HUES48 (cell line): Measurements from ENCODE around the gene RPS5.

Source experiments
- H3K27ac ChIP-seq: one replicate; pipeline ENCODE4 v1.7.0; 2013; ENCODE audit warnings: low read depth, low read length, inconsistent platforms
- H3K27me3 ChIP-seq: 2 replicates; pipeline ENCODE4 v1.6.1; 2013; ENCODE audit warnings: mild to moderate bottlenecking, low read length; ENCODE audit not compliant: control insufficient read depth, insufficient read depth
- H3K36me3 ChIP-seq: 2 replicates; pipeline ENCODE4 v1.6.1; 2013; ENCODE audit warnings: low read length; ENCODE audit not compliant: control insufficient read depth, insufficient read depth
- H3K4me1 ChIP-seq: 2 replicates; pipeline ENCODE4 v1.6.1; 2013; ENCODE audit warnings: mild to moderate bottlenecking, low read length; ENCODE audit not compliant: control insufficient read depth, insufficient read depth
- H3K4me3 ChIP-seq: 2 replicates; pipeline ENCODE4 v1.5.1; 2013; ENCODE audit warnings: mild to moderate bottlenecking, low read depth, low read length
- H3K9ac ChIP-seq: 2 replicates; pipeline ENCODE4 v1.6.1; 2013; ENCODE audit warnings: mild to moderate bottlenecking, low read depth, low read length, moderate library complexity
- H3K9me3 ChIP-seq: 2 replicates; pipeline ENCODE4 v1.6.1; 2013; ENCODE audit warnings: low read length; ENCODE audit not compliant: control insufficient read depth, insufficient read depth

RPS5 gene

DNA sequence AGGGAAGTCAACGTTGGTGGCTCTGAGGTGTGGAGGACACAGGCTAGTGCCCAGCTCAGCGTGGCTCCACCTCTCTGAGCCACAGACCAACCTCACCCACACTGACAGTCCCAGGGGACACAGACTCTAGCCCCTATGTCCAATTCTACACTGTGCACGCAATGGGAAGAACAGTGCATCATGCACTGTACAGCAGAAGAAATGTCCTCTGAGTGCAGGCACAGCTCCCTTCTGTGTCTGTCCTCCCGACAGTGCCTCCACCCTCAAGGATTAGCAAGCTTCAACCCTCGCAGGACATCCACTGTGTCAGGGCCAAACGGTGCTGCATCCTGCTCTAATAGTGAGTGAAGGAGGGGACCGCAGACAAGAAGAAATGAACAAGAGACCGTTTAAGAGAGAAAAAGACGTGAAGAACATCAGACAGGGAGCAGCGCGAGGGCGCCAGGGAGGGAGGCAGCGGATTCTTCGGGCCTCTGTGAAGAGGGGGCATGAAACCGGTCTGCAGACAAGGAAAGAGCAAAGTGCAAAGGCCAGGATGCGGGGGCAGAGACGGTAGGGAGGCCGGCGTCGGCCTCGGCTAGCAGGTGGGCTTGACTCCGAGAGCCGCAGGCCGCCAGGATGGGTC, 6.9 kb upstream of the RPS5 start:
- Histone ChIP-seq H3K9ac (peak overlapping the region; percentile 74; the same call in 1 of the 2 replicates), H3K27ac (peak overlapping the region; percentile 93), H3K4me3 (peak overlapping the region; percentile 80), H3K9me3 (no peaks in the 10 kb centered on the region), H3K4me1 (no peaks in the 10 kb centered on the region), H3K27me3 (no peaks in the 10 kb centered on the region), H3K36me3 (no peaks in the 10 kb centered on the region)

DNA sequence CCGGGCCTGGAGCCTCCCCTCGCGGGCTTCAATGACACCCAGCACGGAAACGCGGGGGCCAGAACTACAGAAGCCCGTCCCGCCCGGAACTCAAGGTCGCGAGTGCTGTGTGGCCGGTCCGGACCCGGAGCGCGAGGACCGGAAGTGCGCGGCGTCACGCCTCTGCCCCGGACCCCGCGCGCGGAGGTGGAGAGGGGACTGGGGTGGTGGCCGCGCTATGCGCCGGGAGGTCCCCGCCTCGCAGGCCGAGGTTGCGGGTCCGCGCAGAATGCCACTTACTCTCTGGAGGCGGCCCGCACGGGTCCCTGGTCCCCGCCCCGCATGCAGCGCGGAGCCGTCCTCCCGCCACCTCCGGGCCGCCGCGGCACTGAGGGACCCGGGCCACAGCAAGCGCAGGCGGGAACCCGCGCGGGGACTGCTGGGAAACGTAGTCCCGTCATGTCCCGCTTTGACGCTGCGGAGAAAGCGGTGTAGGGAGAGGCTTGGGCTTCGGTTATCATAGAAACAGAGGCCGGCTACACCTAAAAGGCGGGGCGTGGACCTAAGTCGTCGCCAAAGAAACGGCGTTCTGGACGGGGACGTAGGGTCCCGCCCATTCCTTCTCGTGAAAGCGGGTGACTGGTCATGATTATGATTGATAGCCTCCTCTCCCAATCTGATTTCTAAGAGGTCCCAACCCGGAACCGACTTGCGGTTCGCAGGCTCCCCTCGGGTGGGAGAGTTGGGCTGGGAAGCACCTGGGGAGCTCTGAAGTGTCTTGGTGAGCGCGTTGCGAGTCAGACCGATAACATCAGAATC, 6.2 kb upstream of the RPS5 start, which contains the start of gene ZNF837:
Gene ZNF837, minus strand, starts transcription at position 369 of the 798 bp plus-strand sequence. CDS start 11,698 bp downstream, outside the sequence.
- Histone ChIP-seq H3K27ac (peak within 1 kb of the TSS; percentile 93), H3K36me3 (no peaks in the 10 kb centered on the region), H3K27me3 (no peaks in the 10 kb centered on the region), H3K4me3 (peak within 1 kb of the TSS; percentile 80), H3K9ac (peak within 1 kb of the TSS; percentile 74), H3K9me3 (no peaks in the 10 kb centered on the region), H3K4me1 (peaks cover 6% of the 10 kb centered on the region)

DNA sequence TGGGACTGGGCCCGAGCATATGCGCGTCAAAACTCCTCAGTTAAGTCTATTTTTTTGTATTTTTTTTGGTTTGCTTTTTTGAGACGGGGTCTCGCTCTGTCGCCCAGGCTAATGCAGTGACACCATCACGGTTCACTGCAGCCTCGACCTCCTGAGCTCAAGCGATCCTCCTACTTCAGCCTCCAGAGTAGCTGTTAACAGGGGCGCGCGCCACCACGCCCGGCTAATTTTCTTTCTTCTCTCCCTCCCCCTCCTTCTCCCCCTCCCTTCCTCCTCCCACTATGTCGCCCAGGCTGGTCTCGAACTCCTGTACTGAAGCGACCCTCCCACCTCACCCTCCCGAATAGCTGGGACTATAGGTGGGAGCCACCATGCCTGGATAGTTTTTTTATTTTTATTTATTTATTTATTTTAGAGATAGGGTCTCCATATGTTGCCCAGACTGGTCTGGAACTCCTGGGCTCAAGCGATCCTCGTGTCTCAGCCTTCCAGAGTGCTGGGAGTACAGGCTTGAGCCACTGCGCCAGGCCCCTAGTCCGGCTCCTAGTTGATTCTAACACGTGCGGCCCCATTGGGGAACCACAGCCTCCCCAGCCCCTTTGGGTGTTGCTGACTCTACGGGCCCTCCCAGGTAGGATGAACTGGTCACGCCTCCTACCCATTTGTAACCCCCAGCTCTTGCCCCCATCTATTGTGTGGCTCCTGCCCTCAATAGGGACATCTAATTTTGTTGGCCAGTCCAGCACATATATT, 5.4 kb upstream of the RPS5 start:
- Histone ChIP-seq H3K27me3 (no peaks in the 10 kb centered on the region), H3K36me3 (no peaks in the 10 kb centered on the region), H3K27ac (no peak overlapping the region), H3K9me3 (no peaks in the 10 kb centered on the region), H3K4me3 (peak overlapping the region; percentile 80), H3K9ac (no peak overlapping the region; the same call in 1 of the 2 replicates), H3K4me1 (peaks cover 8% of the 10 kb centered on the region)

DNA sequence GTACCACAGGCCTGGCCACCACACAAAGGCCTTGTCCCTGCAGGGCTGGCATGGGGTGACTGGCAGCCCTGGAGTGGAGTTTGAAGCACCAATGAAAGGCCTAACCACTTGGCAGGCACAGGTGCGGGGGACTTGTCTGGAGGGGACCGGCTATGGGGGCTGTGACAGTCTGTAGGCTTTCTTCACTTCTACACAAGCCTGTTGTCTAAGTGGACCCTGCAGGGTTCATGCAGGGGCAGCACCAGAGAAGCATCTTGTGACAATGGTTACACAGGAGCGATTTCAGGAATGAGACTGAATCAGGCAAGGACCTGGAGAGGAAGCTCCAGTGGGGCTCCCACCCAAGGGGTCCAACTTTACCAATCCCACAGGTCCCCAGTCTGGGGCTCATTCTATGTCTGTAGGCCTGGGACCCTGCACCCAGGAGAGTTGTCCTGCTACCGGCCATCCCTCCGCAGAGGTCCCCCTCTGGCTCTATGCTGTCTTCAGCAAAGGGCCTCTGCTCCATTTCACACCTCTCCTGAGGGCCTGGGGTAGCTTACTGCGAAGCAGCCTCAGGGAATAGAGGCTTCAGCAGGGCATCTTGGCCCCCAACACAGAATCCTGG, 4.0 kb upstream of the RPS5 start:
- Histone ChIP-seq H3K9me3 (no peaks in the 10 kb centered on the region), H3K27ac (no peak overlapping the region), H3K4me3 (no peak overlapping the region), H3K27me3 (no peaks in the 10 kb centered on the region), H3K36me3 (peaks cover 3% of the 10 kb centered on the region), H3K9ac (no peak overlapping the region), H3K4me1 (peaks cover 8% of the 10 kb centered on the region)

DNA sequence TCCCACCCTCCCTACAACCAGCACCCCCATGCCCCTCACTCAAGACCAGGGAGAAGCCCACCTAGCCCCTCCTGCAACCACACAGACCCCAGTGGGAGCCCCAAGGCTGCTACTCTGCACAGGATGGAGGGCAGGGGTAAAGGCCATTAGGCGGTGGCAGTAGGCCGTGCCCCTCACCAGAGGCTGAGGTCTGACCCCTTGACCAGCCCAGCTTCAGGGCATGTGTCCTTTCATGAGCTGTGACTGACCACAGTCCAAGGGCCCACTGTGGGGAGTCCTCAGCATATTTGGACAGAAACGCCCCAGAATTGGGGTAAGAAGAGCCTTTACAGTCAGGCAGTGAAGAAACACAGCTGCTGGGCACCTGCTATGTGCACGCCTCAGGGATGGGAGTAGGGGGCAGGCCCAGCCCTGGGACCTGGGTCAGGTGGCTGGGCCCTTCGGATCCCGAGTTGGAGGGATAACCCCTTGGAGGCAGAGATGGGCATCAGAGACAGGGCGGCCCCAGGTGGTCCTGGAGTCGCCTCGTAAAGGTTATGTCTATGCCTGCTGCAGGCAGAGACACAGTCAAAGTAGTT, 1.7 kb upstream of the RPS5 start:
- Histone ChIP-seq H3K27me3 (no peaks in the 10 kb centered on the region), H3K27ac (peak overlapping the region; percentile 100), H3K4me1 (peaks cover 8% of the 10 kb centered on the region), H3K4me3 (peak overlapping the region; percentile 75), H3K36me3 (peaks cover 23% of the 10 kb centered on the region), H3K9me3 (no peaks in the 10 kb centered on the region), H3K9ac (peak overlapping the region; percentile 97)

DNA sequence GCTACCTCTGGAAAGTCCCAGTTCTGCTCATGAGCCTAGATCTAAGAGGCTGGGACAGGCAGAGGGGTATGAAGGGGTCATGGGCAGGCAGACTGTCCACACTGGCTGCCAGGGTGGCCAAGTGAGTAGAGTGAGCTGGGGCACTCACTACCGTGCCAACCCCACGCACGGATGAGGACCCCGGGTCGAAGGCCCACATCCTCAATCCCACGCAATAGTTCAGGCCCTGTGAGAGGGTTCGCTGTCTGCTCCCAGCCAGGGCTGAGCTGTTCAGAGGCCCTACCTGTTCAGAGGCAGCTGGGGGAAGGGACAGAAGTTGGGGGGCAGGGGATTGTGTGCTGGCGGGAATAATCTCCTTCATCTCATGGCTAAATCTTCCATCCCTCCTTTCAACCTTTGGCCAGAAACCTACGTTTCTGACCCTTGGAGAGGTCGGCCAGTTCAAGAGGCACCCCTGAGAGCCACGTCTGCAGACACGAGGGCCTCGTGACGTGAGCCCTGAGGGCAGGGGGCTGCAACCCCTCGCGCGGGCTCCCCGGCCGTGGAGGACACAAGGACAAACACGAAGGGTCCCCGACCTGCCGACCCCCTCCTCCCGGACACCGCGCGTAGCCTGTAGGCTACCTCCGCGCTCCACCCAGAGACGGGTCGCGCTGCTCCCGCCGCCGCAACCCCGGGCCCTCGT, 1.0 kb upstream of the RPS5 start:
- Histone ChIP-seq H3K4me3 (peak overlapping the region; percentile 75), H3K9me3 (no peaks in the 10 kb centered on the region), H3K9ac (peak overlapping the region; percentile 97), H3K4me1 (peaks cover 8% of the 10 kb centered on the region), H3K27me3 (no peaks in the 10 kb centered on the region), H3K36me3 (peaks cover 29% of the 10 kb centered on the region), H3K27ac (peak overlapping the region; percentile 100)

DNA sequence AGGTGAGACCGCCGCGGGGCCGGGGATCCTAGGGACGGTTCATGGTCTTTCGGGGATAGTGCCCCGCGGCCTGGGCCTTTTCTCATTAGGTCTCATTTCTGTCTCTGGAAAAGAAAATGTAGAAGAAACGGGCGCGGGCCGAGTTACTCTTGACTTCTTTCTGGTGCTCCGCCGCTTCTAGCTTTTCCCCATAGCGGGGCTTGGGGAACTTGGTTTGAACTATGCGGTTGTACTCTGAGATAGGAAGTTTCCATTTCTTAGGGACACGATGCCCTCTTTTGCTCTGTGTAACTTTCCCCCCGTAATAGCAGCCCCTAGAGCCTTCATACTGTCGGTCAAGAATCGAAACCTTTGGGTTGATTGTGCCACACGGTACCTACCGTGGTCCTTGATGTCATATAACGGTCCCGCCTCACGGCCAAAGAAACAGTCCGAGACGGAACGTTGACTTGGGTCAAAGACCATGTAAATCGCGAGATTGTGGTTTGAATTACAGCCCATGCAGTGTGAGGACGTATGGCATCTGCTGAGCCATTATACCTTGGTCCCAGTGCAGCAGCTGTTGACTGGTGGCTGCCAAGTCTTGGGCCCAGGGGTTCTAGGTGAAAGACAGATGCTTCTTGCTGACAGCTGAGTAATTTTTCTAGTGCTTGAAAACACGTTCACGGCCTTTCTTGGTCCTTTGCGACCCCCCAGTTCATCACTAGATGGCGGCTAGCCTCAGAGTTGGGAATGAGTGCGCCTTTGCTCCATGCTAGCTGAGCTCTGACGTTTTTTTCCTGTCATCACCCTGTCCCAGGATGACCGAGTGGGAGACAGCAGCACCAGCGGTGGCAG, 487 bp downstream of the RPS5 start:
- peak overlapping the region; percentile 100 for H3K27ac ChIP-seq
- H3K4me1 ChIP-seq: peaks cover 8% of the 10 kb centered on the region

DNA sequence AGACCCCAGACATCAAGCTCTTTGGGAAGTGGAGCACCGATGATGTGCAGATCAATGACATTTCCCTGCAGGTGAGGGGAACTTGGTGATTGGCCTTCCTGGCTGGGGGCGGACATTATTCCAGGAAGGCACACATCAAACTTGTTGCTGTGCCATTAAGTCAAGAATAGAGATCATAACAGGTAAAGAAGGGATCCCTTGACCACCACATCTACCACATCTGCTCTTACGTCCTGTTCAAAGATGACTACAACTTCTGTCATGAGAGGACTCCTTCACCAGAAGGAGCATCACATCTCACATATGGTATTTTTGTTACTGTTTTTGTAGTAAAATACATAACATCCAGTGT, 1.1 kb downstream of the RPS5 start:
- H3K9ac ChIP-seq: no peak overlapping the region
- no peaks in the 10 kb centered on the region for H3K27me3 ChIP-seq
- peak overlapping the region; percentile 75 for H3K4me3 ChIP-seq
- H3K4me1 ChIP-seq: peaks cover 8% of the 10 kb centered on the region
- no peaks in the 10 kb centered on the region for H3K9me3 ChIP-seq
- H3K36me3 ChIP-seq: peaks cover 50% of the 10 kb centered on the region
- H3K27ac ChIP-seq: no peak overlapping the region

More for the DNA sequence above, 487 bp downstream of the RPS5 start:
- H3K27me3 ChIP-seq: no peaks in the 10 kb centered on the region
- H3K9me3 ChIP-seq: no peaks in the 10 kb centered on the region
- peak overlapping the region; percentile 78 for H3K9ac ChIP-seq
- peak overlapping the region; percentile 75 for H3K4me3 ChIP-seq
- H3K36me3 ChIP-seq: peaks cover 44% of the 10 kb centered on the region

DNA sequence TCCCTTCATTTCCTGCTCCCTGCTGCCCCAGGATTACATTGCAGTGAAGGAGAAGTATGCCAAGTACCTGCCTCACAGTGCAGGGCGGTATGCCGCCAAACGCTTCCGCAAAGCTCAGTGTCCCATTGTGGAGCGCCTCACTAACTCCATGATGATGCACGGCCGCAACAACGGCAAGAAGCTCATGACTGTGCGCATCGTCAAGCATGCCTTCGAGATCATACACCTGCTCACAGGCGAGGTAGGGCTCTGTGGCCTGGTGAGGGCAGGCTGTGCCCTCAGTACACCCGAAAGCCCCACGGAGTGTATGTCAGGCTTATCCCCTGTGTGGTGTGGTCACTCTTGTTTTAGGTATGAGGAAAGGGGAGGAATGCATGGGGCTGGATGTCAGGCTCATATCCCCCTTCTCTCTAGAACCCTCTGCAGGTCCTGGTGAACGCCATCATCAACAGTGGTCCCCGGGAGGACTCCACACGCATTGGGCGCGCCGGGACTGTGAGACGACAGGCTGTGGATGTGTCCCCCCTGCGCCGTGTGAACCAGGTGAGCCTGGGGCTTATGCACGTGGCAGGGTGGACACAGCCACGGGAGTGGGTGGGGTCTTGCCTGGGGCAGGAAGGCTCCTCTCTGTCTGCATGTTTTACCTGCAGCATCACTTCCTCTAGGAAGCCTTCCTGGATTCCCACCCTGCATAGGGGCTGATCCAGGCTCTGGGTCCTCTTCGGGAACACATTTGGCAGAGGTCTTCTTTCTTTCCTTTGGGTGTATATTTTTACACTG, 6.1 kb downstream of the RPS5 start:
- no peaks in the 10 kb centered on the region for H3K9me3 ChIP-seq
- H3K4me3 ChIP-seq: no peak overlapping the region
- peaks cover 7% of the 10 kb centered on the region; the same call in 1 of the 2 replicates for H3K4me1 ChIP-seq
- H3K9ac ChIP-seq: no peak overlapping the region
- peaks cover 10% of the 10 kb centered on the region for H3K27me3 ChIP-seq
- peak overlapping the region; percentile 28 for H3K27ac ChIP-seq
- H3K36me3 ChIP-seq: peaks cover 65% of the 10 kb centered on the region
